Hindlimb muscle (tissue), 1 donor: ENCODE measurements around the gene CARD11. TPM values are rescaled to one million over a fixed set of nuclear protein-coding genes. Genes with fewer than 3 reads are reported as not detected.
"Not testable (repeated sequence)": the region's sequence is repeated elsewhere in the genome, so short reads cannot be mapped to it uniquely, and the experiment has no call there.

Source experiments
- DNase-seq: peaks from one replicate; pipeline ENCODE4 v3.0.0-alpha.2; 2013
- polyA plus RNA-seq: library from polyadenylated mRNA; unstranded; fragments of 120-200 nt; gene quantifications from one replicate; pipeline ENCODE4 v1.2.1, GENCODE V29; 2013; ENCODE audit not compliant: insufficient read length

The CARD11 gene
- polyA plus RNA-seq, 1 donor, result 0.48 TPM

DNA sequence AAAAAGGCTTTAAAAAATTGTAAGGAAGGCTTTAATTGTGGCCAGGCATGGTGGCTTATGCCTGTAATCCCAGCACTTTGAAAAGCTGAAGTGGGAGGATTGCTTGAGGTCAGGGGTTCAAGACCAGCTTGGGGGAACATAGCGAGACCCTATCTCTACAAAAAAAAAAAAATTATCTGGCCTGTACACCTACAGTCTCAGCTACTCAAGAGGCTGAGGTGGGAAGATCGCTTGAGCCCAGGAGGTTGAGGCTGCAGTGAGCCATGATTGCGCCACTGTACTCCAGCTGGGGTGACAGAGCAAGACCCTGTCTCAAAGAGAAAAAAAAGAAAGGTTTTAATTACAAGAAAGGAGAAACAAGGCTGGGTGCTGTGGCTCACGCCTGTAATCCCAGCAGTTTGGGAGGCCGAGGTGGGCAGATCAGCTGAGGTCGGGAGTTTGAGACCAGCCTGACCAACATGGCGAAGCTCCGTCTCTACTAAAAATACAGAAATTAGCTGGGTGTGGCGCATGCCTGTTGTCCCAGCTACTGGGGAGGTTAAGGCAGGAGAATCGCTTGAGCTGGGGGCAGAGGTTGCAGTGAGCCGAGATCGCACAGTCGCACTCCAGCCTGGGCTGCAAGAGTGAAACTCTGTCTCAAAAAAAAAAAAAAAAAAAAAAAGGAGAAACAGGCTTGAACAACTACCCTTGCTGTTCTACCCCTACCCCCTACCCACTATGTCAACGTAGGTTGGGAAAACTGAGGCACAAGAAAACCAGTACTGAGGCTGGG, 83.7 kb downstream of the CARD11 start:
- no peak for DNase-seq

DNA sequence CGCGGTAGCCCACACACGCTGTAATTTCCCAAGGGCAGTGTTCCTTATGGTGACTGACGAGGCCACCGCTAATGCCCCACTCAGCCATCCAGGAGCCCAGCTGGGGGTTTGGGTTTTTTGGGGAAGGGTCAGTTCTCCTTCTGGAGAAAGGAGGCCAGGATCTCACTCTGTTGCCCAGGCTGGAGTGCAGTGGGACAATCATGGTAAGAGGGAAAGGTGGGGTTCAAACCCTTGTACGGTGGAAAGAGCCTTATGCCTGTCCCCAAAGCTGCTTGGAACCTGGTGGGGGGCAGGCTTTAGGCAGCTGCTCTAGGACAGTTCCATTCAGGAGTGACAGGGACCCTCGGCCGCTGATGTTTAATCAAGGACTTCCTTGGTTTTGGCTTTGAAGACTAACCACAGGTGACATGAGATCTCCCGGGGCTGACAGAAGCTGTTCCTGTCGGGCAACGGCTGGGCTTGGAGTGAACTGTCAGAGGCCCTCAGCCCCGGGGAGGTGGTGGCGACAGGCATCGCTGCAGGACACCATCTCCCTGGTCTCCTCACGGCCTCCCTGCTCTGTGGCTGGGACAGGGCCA, 84.5 kb downstream of the CARD11 start:
- DNase-seq, result no peak

DNA sequence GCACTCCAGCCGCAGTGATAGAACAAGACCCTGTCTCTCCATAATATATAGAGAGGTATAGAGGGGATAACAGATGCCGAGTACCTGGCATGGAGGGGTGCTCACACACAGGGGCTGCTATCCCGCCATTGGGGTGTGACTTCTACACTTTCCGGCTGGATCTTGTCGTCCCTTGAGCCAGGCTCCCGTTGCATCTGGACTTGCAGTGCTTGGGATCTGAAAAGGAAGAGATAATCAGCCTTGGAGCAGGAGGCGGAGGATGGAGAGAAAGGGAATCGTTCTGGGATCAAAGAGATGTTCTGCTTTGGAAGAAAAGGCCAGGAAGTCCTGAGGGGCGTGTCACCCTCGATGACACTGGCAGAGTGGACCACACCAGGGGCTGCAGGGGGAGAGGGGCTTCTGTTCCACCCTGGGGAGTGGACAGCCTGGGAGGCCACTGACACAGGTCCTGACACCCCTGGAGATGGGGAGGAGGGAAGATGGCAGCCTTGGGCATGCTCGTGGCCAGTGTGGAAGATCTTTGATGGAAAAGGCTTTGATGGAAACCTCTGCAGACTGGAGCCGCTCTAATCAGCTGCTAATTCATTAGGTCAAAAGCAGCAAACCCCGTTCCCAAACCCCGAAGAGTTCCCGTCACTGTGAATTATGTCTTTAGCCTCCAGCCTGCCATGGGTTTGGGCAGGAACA, 85.1 kb downstream of the CARD11 start:
- DNase-seq, result no peak

GRCh38 chr7:2957369-2957727, 86.3 kb downstream of the CARD11 start:
- DNase-seq, result not testable (repeated sequence)

GRCh38 chr7:2956526-2957368, 86.9 kb downstream of the CARD11 start:
- no peak for DNase-seq

DNA sequence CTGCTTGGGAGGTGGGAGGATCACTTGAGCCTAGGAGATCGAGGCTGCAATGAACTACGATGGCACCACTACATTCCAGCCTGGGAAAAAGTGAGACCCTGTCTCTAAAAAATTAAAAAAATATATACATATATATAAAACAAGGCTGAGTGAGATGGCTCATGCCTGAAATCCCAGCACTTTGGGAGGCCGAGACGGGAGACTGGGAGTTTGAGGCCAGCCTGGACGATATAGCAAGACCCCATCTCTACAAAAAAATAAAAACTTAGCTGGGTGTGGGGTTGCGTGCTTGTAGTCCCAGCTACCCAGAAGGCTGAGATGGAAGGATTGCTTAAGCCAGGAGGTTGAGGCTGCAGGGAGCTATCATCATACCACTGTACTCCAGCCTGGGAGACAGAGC, 87.6 kb downstream of the CARD11 start:
- DNase-seq, result no peak

DNA sequence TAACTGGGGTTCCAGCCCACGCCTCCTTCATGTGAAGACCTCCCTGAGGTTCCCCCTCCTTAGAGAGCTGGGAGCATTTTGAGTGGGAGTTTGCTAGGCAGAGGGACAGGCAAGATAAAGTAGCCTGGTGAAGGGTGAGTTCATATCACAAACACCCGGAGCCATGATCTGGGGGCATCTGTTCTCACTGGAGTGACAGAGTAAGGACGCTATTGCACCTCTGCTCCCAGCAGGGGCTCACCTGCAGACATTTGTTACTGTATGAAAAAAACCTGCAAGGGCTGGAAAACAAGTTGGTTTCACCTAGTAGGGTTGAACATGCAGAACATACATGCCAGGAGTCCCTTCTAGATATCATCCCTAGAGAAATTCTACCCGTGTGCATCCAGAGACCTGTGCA, 88.4 kb downstream of the CARD11 start:
- no peak for DNase-seq

DNA sequence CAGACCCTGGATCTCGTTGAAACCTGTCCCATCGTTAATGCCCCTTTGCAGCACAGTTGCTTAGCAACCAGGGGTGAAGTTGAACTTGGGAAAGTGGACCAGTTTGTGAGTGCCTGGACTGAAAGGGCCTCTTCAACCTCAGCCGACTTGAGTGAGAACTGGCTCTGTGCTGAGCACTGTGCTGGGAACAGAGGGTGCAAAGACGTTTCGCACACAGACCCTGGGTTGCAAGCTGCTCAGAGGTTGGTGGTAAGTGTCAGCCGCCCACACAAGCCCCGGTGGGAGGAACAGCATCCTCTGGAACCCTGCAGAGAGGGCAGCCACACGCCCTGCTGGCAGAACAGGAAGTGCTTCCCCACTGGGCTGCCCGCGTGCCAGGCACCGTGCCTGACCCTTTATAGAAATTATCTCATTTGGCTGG, 89.2 kb downstream of the CARD11 start:
- no peak for DNase-seq

DNA sequence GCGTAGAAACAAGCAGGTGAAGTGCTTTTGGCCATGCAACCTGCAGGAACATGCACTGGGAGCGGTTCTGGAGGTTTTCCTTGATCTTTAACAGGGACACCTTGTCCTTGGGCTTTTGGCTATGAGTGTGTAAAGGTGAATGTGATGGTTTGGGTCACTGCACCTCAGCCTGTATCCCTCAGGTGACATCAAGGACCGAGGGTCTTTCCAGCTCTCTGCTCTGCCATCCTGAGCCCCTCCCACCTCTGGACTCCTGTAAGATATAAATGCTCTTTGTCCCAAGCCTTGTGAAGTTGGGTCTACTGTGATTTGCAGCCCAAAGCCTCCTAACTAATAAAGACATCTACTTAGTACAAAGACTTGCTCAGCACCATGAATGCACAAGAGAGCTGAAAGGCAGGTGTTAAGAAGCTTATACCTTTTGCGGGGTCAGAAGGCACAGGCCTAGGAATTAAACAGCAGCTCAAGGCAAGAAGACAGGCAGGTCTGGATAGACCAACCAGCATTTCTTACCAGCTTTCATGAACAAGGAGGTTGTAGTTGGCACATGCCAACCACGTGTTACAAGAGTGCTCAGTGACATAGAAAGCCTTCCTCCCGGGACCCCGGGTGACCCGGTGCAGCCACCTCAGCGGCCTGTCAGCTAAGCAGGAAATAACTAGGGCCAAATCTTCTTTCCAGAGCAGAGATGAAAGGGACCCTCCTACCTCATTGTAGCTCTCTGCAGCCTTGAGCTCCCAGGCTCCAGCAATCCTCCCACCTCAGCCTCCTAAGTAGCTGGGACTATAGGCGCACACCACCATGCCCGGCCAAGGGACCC, 89.9 kb downstream of the CARD11 start:
- no peak for DNase-seq

- DNase-seq, result no peak
Observed at GRCh38 chr7:2953099-2953498, 90.6 kb downstream of the CARD11 start.

DNA sequence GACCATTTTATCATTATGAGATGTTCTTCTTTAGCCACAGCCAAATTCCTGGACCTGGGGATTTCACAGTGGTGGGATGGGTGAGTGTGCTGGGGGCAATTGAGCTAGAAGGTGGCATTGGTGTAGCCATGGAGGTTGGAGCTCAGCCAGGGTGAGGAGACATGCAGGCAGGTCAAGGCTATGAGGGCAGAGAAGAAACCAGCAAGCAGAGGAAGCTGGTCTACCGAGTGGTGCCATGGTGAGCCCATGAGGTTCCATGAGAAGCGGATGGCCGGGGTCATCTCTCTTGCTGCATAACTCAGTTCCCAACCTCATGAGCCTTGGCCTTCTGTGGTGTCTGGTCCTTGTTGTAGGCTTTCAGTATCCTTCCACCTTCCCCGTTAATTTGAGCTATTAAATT, 91.4 kb downstream of the CARD11 start:
- DNase-seq, result no peak

DNA sequence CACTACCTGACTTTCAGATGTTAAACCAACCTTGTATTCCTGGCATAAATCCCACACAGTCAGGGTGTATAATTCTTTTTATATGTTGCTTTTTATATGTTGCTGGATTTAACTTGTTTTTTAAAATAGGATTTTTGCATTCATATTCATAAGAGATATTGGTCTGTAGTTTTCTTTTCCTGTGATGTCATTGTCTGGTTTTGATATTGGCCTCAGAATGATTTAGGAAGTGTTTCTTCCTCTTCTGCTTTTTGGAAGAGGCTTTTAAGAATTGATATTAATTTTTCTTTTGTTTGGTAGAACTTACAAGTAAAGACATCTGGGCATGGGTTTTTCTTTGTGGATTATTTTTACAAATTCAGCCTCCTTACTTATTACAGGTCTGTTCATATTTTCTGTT, 93.1 kb downstream of the CARD11 start:
- no peak for DNase-seq

DNA sequence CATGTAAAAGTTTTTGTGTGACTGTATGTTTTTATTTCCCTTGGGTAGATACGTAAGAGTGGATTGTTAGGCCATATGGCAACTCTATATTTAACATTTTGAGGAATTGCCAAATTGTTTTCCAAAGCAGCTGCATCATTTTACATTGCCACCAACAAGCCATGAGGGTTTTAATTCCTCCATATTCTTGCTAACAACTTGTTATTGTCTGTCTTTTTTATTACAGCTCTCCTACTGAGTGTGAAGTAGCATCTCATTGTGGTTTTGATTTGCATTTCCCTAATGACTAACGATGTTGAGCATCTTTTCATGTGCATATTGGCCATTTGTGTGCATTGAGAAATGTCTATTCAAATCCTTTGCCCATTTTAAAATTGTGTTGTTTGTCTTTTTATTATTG, 94.9 kb downstream of the CARD11 start:
- DNase-seq, result no peak

DNA sequence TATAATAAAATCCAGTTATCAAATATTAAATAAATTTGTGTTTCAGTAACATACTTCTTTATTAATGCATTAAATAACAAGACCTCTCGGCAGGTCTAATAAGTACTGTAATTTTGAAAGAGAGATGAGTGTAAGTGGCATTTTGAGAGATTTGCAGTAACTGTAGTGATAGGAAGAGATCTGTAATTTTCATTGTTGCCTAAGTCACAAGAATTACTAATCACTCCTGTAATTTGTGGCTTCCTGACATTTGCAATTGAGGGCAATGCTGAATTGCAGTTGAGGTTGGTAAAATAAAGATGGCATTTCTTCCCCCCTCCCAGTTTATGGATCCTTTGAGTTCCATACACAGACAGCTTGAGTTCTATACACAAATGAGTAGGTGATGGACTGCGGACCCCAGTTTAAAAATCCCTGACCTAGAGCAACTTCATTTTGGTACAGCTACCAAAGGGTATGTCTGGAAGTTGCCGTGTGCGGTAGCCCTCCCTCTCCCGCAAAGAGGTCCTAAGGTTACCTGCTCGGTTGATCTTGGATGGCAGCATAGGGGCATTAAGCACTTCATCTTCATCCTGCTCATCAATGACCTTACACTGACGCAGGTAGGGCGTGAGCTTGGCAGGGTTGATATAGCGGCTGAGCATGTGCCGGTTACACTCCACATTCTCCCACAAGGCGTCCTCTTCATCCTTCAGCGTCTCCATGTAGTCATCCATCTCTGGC, 96.4 kb downstream of the CARD11 start:
- no peak for DNase-seq

DNA sequence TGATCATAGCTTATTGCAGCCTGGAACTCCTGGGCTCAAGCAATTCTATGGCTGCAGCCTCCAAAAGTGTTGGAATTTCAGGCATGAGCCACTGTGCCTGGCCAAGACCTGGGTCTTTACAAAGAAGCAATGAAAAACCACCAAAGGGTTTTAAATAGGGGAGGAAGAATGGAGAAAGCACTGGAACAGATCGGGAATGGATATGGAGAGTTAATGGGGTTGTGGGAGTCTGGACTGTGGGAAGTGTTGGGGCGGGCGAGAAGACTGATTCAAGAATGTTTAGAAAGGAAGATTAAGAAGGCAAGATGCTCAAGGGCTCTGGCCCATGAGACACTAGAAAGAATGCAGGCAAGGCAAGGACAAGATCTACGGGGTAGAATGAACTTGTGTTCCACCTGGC, 98.5 kb downstream of the CARD11 start:
- DNase-seq, result no peak

- DNase-seq, result no peak
Observed at GRCh38 chr7:2944739-2945138, 98.9 kb downstream of the CARD11 start.

DNA sequence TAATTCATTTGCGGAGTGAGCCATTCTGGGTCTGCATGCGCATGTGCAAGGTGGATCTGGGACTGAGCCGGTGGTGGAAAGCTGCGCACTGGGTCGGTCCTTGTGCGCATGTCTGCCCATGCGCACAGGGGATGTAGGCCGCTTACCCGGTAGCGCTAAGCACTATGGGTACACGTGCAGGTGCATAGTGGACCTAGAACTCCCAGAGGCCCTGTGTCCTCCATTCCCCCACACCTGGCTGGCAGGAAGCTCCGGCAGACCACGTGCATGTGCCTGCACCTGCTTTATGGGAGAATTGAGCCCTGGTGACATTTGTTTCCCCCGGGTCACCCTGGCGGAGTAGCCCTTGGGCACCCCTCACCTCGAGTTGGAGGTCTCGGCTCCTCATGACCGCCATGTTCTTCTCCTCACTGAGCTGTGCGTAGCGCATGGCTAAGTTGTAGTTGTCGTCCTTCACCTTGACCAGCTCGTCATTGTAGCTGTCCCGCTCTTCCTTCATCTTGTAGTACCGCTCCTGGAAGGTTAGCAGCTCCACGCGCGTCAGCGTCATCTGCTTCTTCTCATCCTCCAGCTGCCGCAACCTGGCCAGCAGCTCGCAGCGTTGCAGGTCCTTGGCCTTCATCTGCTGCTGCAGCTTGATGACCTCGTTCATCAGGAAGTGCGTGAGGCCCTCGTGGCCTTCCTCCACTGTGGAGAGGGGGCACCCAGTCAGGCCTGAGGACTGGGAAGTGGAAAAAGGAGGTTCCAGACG, 99.6 kb downstream of the CARD11 start:
- DNase-seq, result no peak

GRCh38 chr7:2941216-2941859, 102.3 kb downstream of the CARD11 start:
- DNase-seq, result no peak

DNA sequence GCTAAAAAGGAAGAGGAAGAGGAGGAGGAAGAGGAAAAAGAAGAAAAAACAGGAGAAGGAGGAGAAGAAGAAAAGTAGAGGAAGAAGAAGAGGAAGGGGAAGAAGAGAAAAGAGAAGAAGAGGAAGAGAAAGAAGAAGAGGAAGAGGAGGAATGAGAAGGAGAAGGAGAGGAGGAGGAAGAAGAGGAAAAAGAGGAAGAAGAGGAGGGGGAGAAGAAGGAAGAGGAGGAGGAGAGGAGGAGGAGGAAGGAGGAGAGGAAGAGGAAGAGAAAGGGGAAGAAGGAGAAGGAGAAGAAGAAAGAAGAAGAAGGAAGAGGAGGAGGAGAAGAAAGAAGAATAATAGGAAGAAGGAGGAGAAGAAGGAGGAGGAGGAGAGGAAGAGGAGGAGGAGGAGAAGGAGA, 103.2 kb downstream of the CARD11 start:
- DNase-seq, result no peak

GRCh38 chr7:2939193-2939885, 104.3 kb downstream of the CARD11 start:
- DNase-seq, result no peak
